Diencephalon (tissue), 1 donor: ENCODE results near the gene POTEB3. TPM values are rescaled to one million over a fixed set of nuclear protein-coding genes. Genes with fewer than 3 reads are reported as not detected.

Experiments used
- small RNA-seq: library from RNA; depleted of rRNA; stranded (forward); fragments of <200 nt; gene quantifications from one replicate; pipeline ENCODE3, GENCODE V24; 2014
- total RNA-seq: library from RNA; depleted of rRNA; stranded (reverse); fragments of >200 nt; gene quantifications from one replicate; pipeline ENCODE4 v1.2.3, GENCODE V29; 2014

POTEB3 gene
- not detected for total RNA-seq

DNA sequence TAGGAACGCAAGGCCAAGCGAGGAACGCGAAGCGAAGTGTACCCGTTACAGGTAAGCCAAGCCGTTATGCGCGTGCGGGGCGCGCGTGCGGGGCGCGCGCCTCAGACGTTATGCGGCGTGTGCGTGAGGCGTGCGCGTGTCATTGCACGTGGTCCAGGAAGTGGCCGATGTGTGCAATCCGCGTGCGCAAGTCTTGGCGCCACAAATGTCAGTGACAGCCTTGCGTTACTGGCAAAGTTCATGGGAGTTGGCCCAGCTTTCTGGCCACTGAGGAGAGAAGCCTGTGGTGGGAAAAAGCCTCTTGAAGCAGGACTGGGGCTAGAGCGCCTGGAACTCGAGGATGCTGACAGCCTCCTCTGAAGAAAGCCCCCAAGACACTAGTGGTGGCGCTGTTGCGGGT, at the start of gene POTEB3:
Gene POTEB3 (minus strand): TSS at position 101 of the 400 bp plus-strand sequence. CDS start 488 bp downstream, outside the sequence.

Small RNA genes within 50 kb of the gene (small RNA-seq; reads per million reads assigned to genes)
- gene GRAMD4P6 (not detected), gene MIR3118-3 (not detected), gene RF00026 (not detected)
